Liver (tissue), 9 donors: ENCODE measurements around the gene IQSEC2. TPM values are rescaled to one million over a fixed set of nuclear protein-coding genes. Genes with fewer than 3 reads are reported as not detected.

Source experiments
- DNase-seq: peaks from one replicate; pipeline ENCODE4 v3.0.0-alpha.2; 2017; ENCODE audit warnings: low spot score
- H3K27ac ChIP-seq, 2 donors: one replicate each; pipeline ENCODE4 v1.7.0; 2013; ENCODE audit warnings: inconsistent platforms in 2 of 2, low read length in 2 of 2, control low read depth in 1 of 2, low read depth in 1 of 2, mild to moderate bottlenecking in 1 of 2
- H3K27me3 ChIP-seq, 4 donors: one replicate each; pipeline versions ENCODE4 v1.6.1 to v1.7.0; 2013; ENCODE audit warnings: low read length in 3 of 4, inconsistent platforms in 1 of 4, mild to moderate bottlenecking in 1 of 4, moderate library complexity in 1 of 4; ENCODE audit not compliant: control insufficient read depth in 4 of 4, insufficient read depth in 4 of 4
- H3K36me3 ChIP-seq, 4 donors: one replicate each; pipeline versions ENCODE4 v1.6.1 to v1.7.0; 2013; ENCODE audit warnings: low read length in 3 of 4, mild to moderate bottlenecking in 3 of 4, low read depth in 1 of 4, moderate library complexity in 1 of 4; ENCODE audit not compliant: control insufficient read depth in 4 of 4, insufficient read depth in 3 of 4
- H3K4me1 ChIP-seq, 4 donors: one replicate each; pipeline versions ENCODE4 v1.6.1 to v1.7.0; 2013; ENCODE audit warnings: low read length in 3 of 4, mild to moderate bottlenecking in 3 of 4, moderate library complexity in 1 of 4; ENCODE audit not compliant: control insufficient read depth in 4 of 4, insufficient read depth in 4 of 4
- H3K4me3 ChIP-seq, 3 donors: one replicate each; pipeline versions ENCODE4 v1.6.1 to v1.7.0; 2013; ENCODE audit warnings: low read length in 3 of 3, control low read depth in 1 of 3, low read depth in 1 of 3, mild to moderate bottlenecking in 1 of 3
- H3K9ac ChIP-seq, 2 donors: one replicate each; pipeline ENCODE4 v1.7.0; 2013; ENCODE audit warnings: low read length in 2 of 2, mild to moderate bottlenecking in 2 of 2, moderate library complexity in 2 of 2, control low read depth in 1 of 2, low read depth in 1 of 2
- H3K9me3 ChIP-seq, 4 donors: one replicate each; pipeline versions ENCODE4 v1.6.1 to v1.7.0; 2013; ENCODE audit warnings: low read length in 3 of 4; ENCODE audit not compliant: control insufficient read depth in 4 of 4
- EGR1 ChIP-seq, 2 donors: IDR thresholded peaks; 2 replicates each; pipeline ENCODE4 v1.6.1; 2016 to 2018; ENCODE audit warnings: antibody characterized with exemption in 2 of 2, low read depth in 2 of 2
- FOXA1 ChIP-seq: IDR thresholded peaks from 2 replicates; pipeline ENCODE4 v1.6.1; 2016; ENCODE audit warnings: antibody characterized with exemption
- FOXA2 ChIP-seq: IDR thresholded peaks from 2 replicates; pipeline ENCODE4 v1.6.1; 2016; ENCODE audit warnings: antibody characterized with exemption
- GABPA ChIP-seq, 2 donors: IDR thresholded peaks in 1 of 2; conservative IDR thresholded peaks in 1 of 2; 2 replicates each; pipeline ENCODE4 v1.6.1; 2016; ENCODE audit warnings: antibody characterized with exemption in 2 of 2, mild to moderate bottlenecking in 1 of 2, moderate library complexity in 1 of 2
- HNF4A ChIP-seq, 2 donors: conservative IDR thresholded peaks; 2 replicates each; pipeline ENCODE4 v1.6.1; 2016; ENCODE audit warnings: antibody characterized with exemption in 2 of 2, mild to moderate bottlenecking in 2 of 2
- HNF4G ChIP-seq: IDR thresholded peaks from 2 replicates; pipeline ENCODE4 v1.6.1; 2016; ENCODE audit warnings: antibody characterized with exemption
- MAX ChIP-seq: IDR thresholded peaks from 2 replicates; pipeline ENCODE4 v1.6.1; 2016; ENCODE audit warnings: antibody characterized with exemption
- NR2F2 ChIP-seq: IDR thresholded peaks from 2 replicates; pipeline ENCODE4 v1.6.1; 2016; ENCODE audit warnings: antibody characterized with exemption
- RAD21 ChIP-seq, 2 donors: IDR thresholded peaks; 2 replicates each; pipeline ENCODE4 v1.6.1; 2016; ENCODE audit warnings: antibody characterized with exemption in 2 of 2, mild to moderate bottlenecking in 2 of 2
- REST ChIP-seq: IDR thresholded peaks from 2 replicates; pipeline ENCODE4 v1.6.1; 2016; ENCODE audit warnings: antibody characterized with exemption, mild to moderate bottlenecking
- RXRA ChIP-seq, 2 donors: IDR thresholded peaks; 2 replicates each; pipeline ENCODE4 v1.6.1; 2017 to 2018; ENCODE audit warnings: antibody characterized with exemption in 2 of 2, mild to moderate bottlenecking in 1 of 2
- SP1 ChIP-seq: IDR thresholded peaks from 2 replicates; pipeline ENCODE4 v1.6.1; 2018; ENCODE audit warnings: antibody characterized with exemption, mild to moderate bottlenecking
- TAF1 ChIP-seq: conservative IDR thresholded peaks from 2 replicates; pipeline ENCODE4 v1.6.1; 2016; ENCODE audit warnings: antibody characterized with exemption, mild to moderate bottlenecking
- YY1 ChIP-seq: IDR thresholded peaks from 2 replicates; pipeline ENCODE4 v1.6.1; 2016; ENCODE audit warnings: antibody characterized with exemption, mild to moderate bottlenecking
- WGBS: extraction: QIAGEN DNeasy Blood & Tissue Kit; methylation state at CpG from one replicate; pipeline ENCODE4 v1.1.7; 2013; 5-methylcytosine and 5-hydroxymethylcytosine counted together
- polyA plus RNA-seq, 2 donors: library from polyadenylated mRNA; stranded (reverse) in 1 of 2; unstranded in 1 of 2; fragments of 200-250 nt in 1 of 2; fragments of >200 nt in 1 of 2; fragmentation: Nextera tagmentation in 1 of 2; extraction: Ambion mirVana in 1 of 2; gene quantifications; one replicate each; pipeline versions ENCODE4 v1.2.1 to v1.2.3, GENCODE V29; 2013 to 2015
- total RNA-seq, 2 donors: library from RNA; depleted of rRNA; stranded (reverse); fragments of >200 nt; gene quantifications; one replicate each; pipeline ENCODE4 v1.2.3, GENCODE V29; 2014
- TF ChIP-seq, protein P1 (sequence below): IDR thresholded peaks from 2 replicates; pipeline ENCODE4 v1.6.1; 2016; ENCODE audit warnings: antibody characterized with exemption
- TF ChIP-seq, protein P2 (sequence below): IDR thresholded peaks from 2 replicates; pipeline ENCODE4 v1.6.1; 2016; ENCODE audit warnings: antibody characterized with exemption
- TF ChIP-seq, protein P3 (sequence below): fragments of 150-350 bp; IDR thresholded peaks from 2 replicates; pipeline ENCODE4 v1.5.1; 2017; ENCODE audit warnings: improper control_type of control experiment, low read depth, low read length; ENCODE audit not compliant: missing input control
- donor health status: healthy.
- donor health status: healthy.
- donor health status: healthy.
- donor health status: healthy.
- donor health status: healthy.

Gene IQSEC2
- total and polyA plus RNA-seq, 4 donors, result 0.40 to 2.1 (median 1.4) TPM

DNA sequence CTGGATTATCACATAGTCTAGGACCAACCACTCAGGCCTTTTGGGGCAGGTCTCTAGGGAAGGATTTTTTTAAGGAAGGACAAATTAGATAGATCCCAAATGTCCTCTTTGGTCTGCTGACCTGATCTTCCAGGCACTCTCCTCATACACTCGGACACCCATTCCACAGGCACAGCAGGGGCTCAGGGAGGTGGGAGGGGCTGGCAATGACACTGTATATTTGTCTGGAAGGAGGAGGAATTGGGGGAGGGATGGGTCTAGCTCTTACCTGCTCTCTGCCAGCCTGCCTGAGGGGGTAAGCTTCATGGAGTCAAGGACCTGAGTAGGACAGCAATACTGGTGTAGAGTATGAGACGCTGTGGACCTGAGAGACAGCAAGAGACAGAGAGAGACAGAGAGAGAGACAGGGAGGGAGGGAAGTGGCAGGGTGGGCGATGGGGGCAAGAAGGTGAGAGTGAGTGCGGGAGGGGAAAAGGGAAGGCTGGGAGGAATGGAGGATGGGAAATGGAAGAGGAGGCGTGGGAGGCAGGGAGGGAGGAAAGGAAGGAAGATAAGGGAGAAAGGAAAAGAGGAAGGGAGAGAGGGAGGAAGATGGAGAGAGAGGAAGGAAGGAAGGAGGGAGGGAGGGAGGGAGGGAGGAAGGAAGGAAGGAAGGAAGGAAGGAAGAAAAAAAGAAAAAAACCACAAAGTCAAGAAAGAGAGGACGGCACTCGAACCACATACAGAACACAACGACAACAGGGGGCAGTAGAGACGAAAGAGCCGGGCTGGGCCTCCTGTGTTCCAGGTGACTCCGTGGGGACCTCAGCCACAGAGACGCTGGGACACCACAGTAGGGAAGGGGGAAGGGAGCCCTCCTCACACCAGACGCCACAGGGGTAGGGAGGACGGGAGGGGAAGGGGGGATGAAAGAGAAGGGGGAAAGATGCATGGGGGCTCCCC is 1.8 kb downstream of the IQSEC2 start:
- no peak overlapping the region for H3K9ac ChIP-seq
- H3K27ac ChIP-seq, result no peak overlapping the region
- no peaks in the 10 kb centered on the region for H3K9me3 ChIP-seq
- H3K27me3 ChIP-seq, result no peaks in the 10 kb centered on the region
- H3K4me1 ChIP-seq, result peaks cover 0 to 2% (median 0%) of the 10 kb centered on the region in 4 donors
- WGBS, result 63% methylated on average over 14 of the region's 14 CpGs
- no peak for DNase-seq
- no peak for TF ChIP-seq SP1
- no peak for TF ChIP-seq FOXA2
- TF ChIP-seq EGR1 (IDR thresholded peaks at IDR 0.05; ENCODE audit: low read depth in 2 of 2), result no peak
- H3K4me3 ChIP-seq, result no peak overlapping the region
- H3K36me3 ChIP-seq, result no peaks in the 10 kb centered on the region

DNA sequence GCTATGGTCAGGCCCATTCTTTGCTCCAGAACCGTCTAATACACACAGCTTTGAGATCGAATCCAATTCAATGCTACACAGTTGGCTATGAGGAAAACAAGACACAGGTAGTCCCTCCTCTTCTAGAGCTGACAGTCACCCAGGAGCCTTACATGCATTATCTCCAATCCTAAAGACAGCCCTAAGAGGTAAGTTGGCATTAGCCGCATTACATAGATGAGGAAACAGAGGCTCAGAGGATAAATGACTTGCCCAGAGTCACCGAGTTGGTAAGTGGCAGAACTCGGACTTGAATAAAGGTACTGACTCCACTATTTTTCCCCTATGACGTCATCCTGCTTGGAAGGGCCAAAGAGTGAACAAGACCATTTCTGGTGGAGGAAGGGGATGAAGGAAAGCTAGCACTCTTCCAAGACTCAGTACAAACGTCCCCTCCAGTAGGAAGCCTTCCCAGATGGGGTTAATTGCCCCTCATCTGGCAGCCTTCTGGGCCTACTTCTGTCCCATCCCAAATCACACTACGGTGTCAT is 8.5 kb downstream of the IQSEC2 start:
- Histone ChIP-seq H3K9ac (no peak overlapping the region), H3K9me3 (no peaks in the 10 kb centered on the region), H3K27me3 (no peaks in the 10 kb centered on the region), H3K4me1 (no peaks in the 10 kb centered on the region), H3K36me3 (no peaks in the 10 kb centered on the region), H3K27ac (no peak overlapping the region), H3K4me3 (no peak overlapping the region)
- WGBS, result 80% methylated on average over 8 of the region's 8 CpGs
- TF ChIP-seq NR2F2 (no peak), MAX (no peak)
- DNase-seq, result no peak

DNA sequence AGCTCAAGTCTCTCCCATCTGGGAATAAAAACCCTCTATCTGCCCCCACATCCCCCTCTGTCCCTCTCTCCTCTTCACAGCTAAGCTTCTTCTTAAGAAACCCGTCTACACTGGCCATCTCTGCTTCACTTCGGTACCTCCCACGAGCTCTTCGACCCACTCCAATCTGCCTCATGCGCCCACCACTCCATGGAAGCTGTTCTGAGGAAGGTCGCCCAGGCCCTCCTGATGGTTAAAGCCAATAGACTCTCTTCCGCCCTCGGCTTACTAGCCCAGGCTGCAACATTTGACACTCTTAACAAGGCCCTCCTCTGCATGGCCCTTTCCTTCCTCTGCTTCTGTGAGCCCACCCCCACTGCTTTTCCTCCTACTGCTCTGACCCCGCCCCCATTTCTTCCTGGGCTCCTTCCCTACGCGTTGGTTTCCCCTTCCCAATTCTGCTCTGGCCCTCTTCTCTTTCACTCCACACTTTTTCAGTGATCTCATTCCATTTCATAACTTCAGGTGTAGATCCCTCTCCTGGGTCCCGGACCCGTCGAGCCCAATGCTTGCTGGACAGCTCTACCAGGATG is 11.8 kb downstream of the IQSEC2 start:
- H3K4me3 ChIP-seq, result no peak overlapping the region
- no peaks in the 10 kb centered on the region for H3K4me1 ChIP-seq
- DNase-seq, result no peak
- no peak overlapping the region for H3K9ac ChIP-seq
- H3K9me3 ChIP-seq, result no peaks in the 10 kb centered on the region
- TF ChIP-seq, protein P1, sequence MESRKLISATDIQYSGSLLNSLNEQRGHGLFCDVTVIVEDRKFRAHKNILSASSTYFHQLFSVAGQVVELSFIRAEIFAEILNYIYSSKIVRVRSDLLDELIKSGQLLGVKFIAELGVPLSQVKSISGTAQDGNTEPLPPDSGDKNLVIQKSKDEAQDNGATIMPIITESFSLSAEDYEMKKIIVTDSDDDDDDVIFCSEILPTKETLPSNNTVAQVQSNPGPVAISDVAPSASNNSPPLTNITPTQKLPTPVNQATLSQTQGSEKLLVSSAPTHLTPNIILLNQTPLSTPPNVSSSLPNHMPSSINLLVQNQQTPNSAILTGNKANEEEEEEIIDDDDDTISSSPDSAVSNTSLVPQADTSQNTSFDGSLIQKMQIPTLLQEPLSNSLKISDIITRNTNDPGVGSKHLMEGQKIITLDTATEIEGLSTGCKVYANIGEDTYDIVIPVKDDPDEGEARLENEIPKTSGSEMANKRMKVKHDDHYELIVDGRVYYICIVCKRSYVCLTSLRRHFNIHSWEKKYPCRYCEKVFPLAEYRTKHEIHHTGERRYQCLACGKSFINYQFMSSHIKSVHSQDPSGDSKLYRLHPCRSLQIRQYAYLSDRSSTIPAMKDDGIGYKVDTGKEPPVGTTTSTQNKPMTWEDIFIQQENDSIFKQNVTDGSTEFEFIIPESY, result no peak
- no peak for TF ChIP-seq REST
- TF ChIP-seq TAF1, result no peak
- no peak for TF ChIP-seq FOXA2
- TF ChIP-seq, protein P2, sequence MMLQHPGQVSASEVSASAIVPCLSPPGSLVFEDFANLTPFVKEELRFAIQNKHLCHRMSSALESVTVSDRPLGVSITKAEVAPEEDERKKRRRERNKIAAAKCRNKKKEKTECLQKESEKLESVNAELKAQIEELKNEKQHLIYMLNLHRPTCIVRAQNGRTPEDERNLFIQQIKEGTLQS, result no peak
- no peak for TF ChIP-seq SP1
- TF ChIP-seq, protein P3, sequence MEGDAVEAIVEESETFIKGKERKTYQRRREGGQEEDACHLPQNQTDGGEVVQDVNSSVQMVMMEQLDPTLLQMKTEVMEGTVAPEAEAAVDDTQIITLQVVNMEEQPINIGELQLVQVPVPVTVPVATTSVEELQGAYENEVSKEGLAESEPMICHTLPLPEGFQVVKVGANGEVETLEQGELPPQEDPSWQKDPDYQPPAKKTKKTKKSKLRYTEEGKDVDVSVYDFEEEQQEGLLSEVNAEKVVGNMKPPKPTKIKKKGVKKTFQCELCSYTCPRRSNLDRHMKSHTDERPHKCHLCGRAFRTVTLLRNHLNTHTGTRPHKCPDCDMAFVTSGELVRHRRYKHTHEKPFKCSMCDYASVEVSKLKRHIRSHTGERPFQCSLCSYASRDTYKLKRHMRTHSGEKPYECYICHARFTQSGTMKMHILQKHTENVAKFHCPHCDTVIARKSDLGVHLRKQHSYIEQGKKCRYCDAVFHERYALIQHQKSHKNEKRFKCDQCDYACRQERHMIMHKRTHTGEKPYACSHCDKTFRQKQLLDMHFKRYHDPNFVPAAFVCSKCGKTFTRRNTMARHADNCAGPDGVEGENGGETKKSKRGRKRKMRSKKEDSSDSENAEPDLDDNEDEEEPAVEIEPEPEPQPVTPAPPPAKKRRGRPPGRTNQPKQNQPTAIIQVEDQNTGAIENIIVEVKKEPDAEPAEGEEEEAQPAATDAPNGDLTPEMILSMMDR, result no peak
- TF ChIP-seq RAD21 (IDR thresholded peaks at IDR 0.05), result no peak
- TF ChIP-seq EGR1 (IDR thresholded peaks at IDR 0.05; ENCODE audit: low read depth in 2 of 2), result no peak
- TF ChIP-seq NR2F2, result no peak
- TF ChIP-seq HNF4G, result no peak
- TF ChIP-seq MAX, result no peak
- TF ChIP-seq RXRA (IDR thresholded peaks at IDR 0.05), result no peak
- TF ChIP-seq YY1, result no peak
- TF ChIP-seq GABPA (IDR thresholded peaks at IDR 0.05 in 1 of 2, conservative IDR thresholded peaks at IDR 0.05 in 1 of 2), result no peak
- no peak for TF ChIP-seq HNF4A (conservative IDR thresholded peaks at IDR 0.05)
- TF ChIP-seq FOXA1, result no peak
- H3K27ac ChIP-seq, result no peak overlapping the region
- 92% methylated on average over 14 of the region's 14 CpGs for WGBS
- H3K27me3 ChIP-seq, result no peaks in the 10 kb centered on the region
- no peaks in the 10 kb centered on the region for H3K36me3 ChIP-seq
